CD8-positive, alpha-beta memory T cell (primary cell): ENCODE data around the gene SETD2. TPM values are rescaled to one million over a fixed set of nuclear protein-coding genes. Genes with fewer than 3 reads are reported as not detected.
"Not testable (repeated sequence)": the region's sequence is repeated elsewhere in the genome, so short reads cannot be mapped to it uniquely, and the experiment has no call there.

Experiments used
- CTCF ChIA-PET: fragments of 350-600 bp; sonication (Branson Sonifier 250); formaldehyde crosslinking; loops from one replicate; lab custom pipeline; 2021; ENCODE audit warnings: antibody characterized with exemption; lab: Charles Lee
- POLR2A ChIA-PET: fragments of 350-600 bp; sonication (Branson Sonifier 250); formaldehyde crosslinking; loops from one replicate; lab custom pipeline; 2021; ENCODE audit warnings: antibody characterized with exemption; lab: Charles Lee
- DNase-seq, 5 donors: peaks; one replicate each; pipeline versions ENCODE4 v3.0.0 to v3.0.0-alpha.2; 2020 to 2022; ENCODE audit warnings: mixed read lengths in 1 of 5
- H3K27ac ChIP-seq: one replicate; pipeline ENCODE4 v1.7.0; 2013; ENCODE audit warnings: low read depth, mild to moderate bottlenecking, low read length, moderate library complexity
- H3K27me3 ChIP-seq: 2 replicates; pipeline ENCODE4 v1.7.0; 2013; ENCODE audit warnings: low read length, mild to moderate bottlenecking; ENCODE audit not compliant: insufficient read depth, poor library complexity, severe bottlenecking
- H3K36me3 ChIP-seq: 2 replicates; pipeline ENCODE4 v1.7.0; 2013; ENCODE audit warnings: mild to moderate bottlenecking, low read length, moderate library complexity; ENCODE audit not compliant: insufficient read depth
- H3K4me1 ChIP-seq: 2 replicates; pipeline ENCODE4 v1.7.0; 2013; ENCODE audit warnings: mild to moderate bottlenecking, low read length, moderate library complexity; ENCODE audit not compliant: insufficient read depth
- H3K4me3 ChIP-seq: 2 replicates; pipeline ENCODE4 v1.7.0; 2013; ENCODE audit warnings: mild to moderate bottlenecking, low read length
- H3K9me3 ChIP-seq: 2 replicates; pipeline ENCODE4 v1.7.0; 2013; ENCODE audit warnings: mild to moderate bottlenecking, low read length
- H3K27ac Mint-ChIP-seq, 8 donors: one replicate each; pipeline ENCODE4 v1.8.0; 2020 to 2021; ENCODE audit warnings: mixed read lengths in 8 of 8, mild to moderate bottlenecking in 6 of 8, inconsistent platforms in 3 of 8, moderate library complexity in 3 of 8
- H3K27me3 Mint-ChIP-seq, 2 donors: one replicate each; pipeline ENCODE4 v1.8.0; 2020 to 2021; ENCODE audit warnings: mixed read lengths in 2 of 2, mild to moderate bottlenecking in 1 of 2, moderate library complexity in 1 of 2
- H3K36me3 Mint-ChIP-seq, 3 donors: one replicate each; pipeline ENCODE4 v1.8.0; 2020 to 2021; ENCODE audit warnings: mixed read lengths in 3 of 3, inconsistent platforms in 1 of 3, mild to moderate bottlenecking in 1 of 3
- H3K4me1 Mint-ChIP-seq, 3 donors: one replicate each; pipeline ENCODE4 v1.8.0; 2020 to 2021; ENCODE audit warnings: mixed read lengths in 3 of 3, inconsistent platforms in 1 of 3, mild to moderate bottlenecking in 1 of 3
- H3K4me3 Mint-ChIP-seq, 7 donors: one replicate each; pipeline ENCODE4 v1.8.0; 2020 to 2021; ENCODE audit warnings: mixed read lengths in 7 of 7, mild to moderate bottlenecking in 6 of 7, moderate library complexity in 4 of 7, inconsistent platforms in 2 of 7
- H3K9me3 Mint-ChIP-seq, 5 donors: one replicate each; pipeline ENCODE4 v1.8.0; 2020 to 2022; ENCODE audit warnings: mixed read lengths in 5 of 5, mild to moderate bottlenecking in 3 of 5, moderate library complexity in 2 of 5, inconsistent platforms in 1 of 5
- polyA plus RNA-seq: library from polyadenylated mRNA; unstranded; fragments of 300-500 nt; fragmentation: Illumina TruSeq; gene quantifications from one replicate; pipeline ENCODE4 v1.2.3, GENCODE V29; 2021
- total RNA-seq, 2 experiments: library from RNA; stranded (reverse); gene quantifications; one replicate each; pipeline ENCODE4 v1.2.3, GENCODE V29; 2021

The SETD2 gene
- 10 to 100 TPM; 32.4 to 32.8 TPM for total RNA-seq
- polyA plus RNA-seq, result 30.2 TPM

GRCh38 chr3:47164007-47164881, at the start of gene SETD2:
Gene SETD2, minus strand, starts transcription at chr3:47164113. Its CDS starts 189 bp downstream, at chr3:47163924.
- peaks cover 0 to 26% (median 1%) of the 10 kb centered on the region in 3 donors for H3K36me3 Mint-ChIP-seq

GRCh38 chr3:47210863-47211405, 47.0 kb upstream of the SETD2 start:
- Histone ChIP-seq H3K4me1 (no peaks in the 10 kb centered on the region), H3K4me3 (no peak overlapping the region), H3K36me3 (no peaks in the 10 kb centered on the region), H3K27me3 (no peaks in the 10 kb centered on the region), H3K27ac (no peak overlapping the region), H3K9me3 (no peaks in the 10 kb centered on the region)
- Mint-ChIP-seq H3K27me3 (no peaks in the 10 kb centered on the region), H3K4me1 (no peaks in the 10 kb centered on the region), H3K9me3 (no peaks in the 10 kb centered on the region), H3K36me3 (no peaks in the 10 kb centered on the region), H3K27ac (no peak overlapping the region), H3K4me3 (no peak overlapping the region)
- POLR2A ChIA-PET, result no interaction called here
- no peak for DNase-seq
- CTCF ChIA-PET, result no interaction called here

More at GRCh38 chr3:47164007-47164881, at the start of gene SETD2:
- peaks cover 0 to 2% of the 10 kb centered on the region in 2 donors for H3K27me3 Mint-ChIP-seq
- DNase-seq, result peak; percentile 80 to 91 (median 83)
- Histone ChIP-seq H3K4me1 (peaks cover 48% of the 10 kb centered on the region), H3K9me3 (no peaks in the 10 kb centered on the region), H3K36me3 (no peaks in the 10 kb centered on the region), H3K4me3 (peak within 1 kb of the TSS; percentile 95), H3K27ac (peak within 1 kb of the TSS; percentile 94), H3K27me3 (no peaks in the 10 kb centered on the region)
- CTCF ChIA-PET, result interaction anchor here (0.6 to 1.8 kb wide), 16 partner anchors 11 to 255 kb away, joined by 3 to 9 read pairs (median 4); no protein-coding TSS in a partner anchor
- POLR2A ChIA-PET, result interaction anchor here (0.5 to 2.5 kb wide), 20 partner anchors 12 to 658 kb away, joined by 3 to 16 read pairs (median 4); partner anchors contain the start of genes CCDC12, KIF9, KLHL18 and PTPN23
- peaks cover 44 to 57% (median 52%) of the 10 kb centered on the region in 3 donors for H3K4me1 Mint-ChIP-seq
- H3K4me3 Mint-ChIP-seq, result peak within 1 kb of the TSS; percentile 98 to 99 (median 99)
- peak within 1 kb of the TSS; percentile 98 to 100 (median 100) for H3K27ac Mint-ChIP-seq
- H3K9me3 Mint-ChIP-seq, result no peaks in the 10 kb centered on the region

GRCh38 chr3:47206022-47206421, 42.1 kb upstream of the SETD2 start:
- POLR2A ChIA-PET, CTCF ChIA-PET: not testable (repeated sequence)

GRCh38 chr3:47204875-47205274, 41.0 kb upstream of the SETD2 start:
- Mint-ChIP-seq H3K4me1 (no peaks in the 10 kb centered on the region), H3K27me3 (no peaks in the 10 kb centered on the region), H3K4me3 (no peak overlapping the region), H3K9me3 (no peaks in the 10 kb centered on the region), H3K27ac (no peak overlapping the region), H3K36me3 (no peaks in the 10 kb centered on the region)
- no peaks in the 10 kb centered on the region for H3K4me1 ChIP-seq
- H3K4me3 ChIP-seq, result no peak overlapping the region
- no peak overlapping the region for H3K27ac ChIP-seq
- no peaks in the 10 kb centered on the region for H3K9me3 ChIP-seq
- no peaks in the 10 kb centered on the region for H3K27me3 ChIP-seq
- no peaks in the 10 kb centered on the region for H3K36me3 ChIP-seq
- ChIA-PET CTCF (no interaction called here), POLR2A (no interaction called here)
- DNase-seq, result no peak

More at GRCh38 chr3:47206022-47206421, 42.1 kb upstream of the SETD2 start:
- H3K9me3 Mint-ChIP-seq, H3K4me3 Mint-ChIP-seq, H3K27me3 ChIP-seq, H3K36me3 Mint-ChIP-seq, H3K27ac ChIP-seq, H3K27me3 Mint-ChIP-seq, H3K9me3 ChIP-seq, H3K4me3 ChIP-seq, H3K27ac Mint-ChIP-seq, H3K4me1 Mint-ChIP-seq, DNase-seq, H3K4me1 ChIP-seq, H3K36me3 ChIP-seq: not testable (repeated sequence)

- no peaks in the 10 kb centered on the region for H3K4me1 Mint-ChIP-seq
- no peaks in the 10 kb centered on the region for H3K27me3 Mint-ChIP-seq
- no peak overlapping the region for H3K27ac Mint-ChIP-seq
- H3K4me1 ChIP-seq, result no peaks in the 10 kb centered on the region
- no peaks in the 10 kb centered on the region for H3K9me3 ChIP-seq
- H3K27me3 ChIP-seq, result no peaks in the 10 kb centered on the region
- DNase-seq, result no peak
- H3K4me3 ChIP-seq, result no peak overlapping the region
- ChIA-PET CTCF (interaction anchor here (1.6 kb wide), 1 partner anchor 47 kb away, joined by 3 read pairs; no protein-coding TSS in a partner anchor), POLR2A (no interaction called here)
- no peak overlapping the region for H3K4me3 Mint-ChIP-seq
- no peak overlapping the region for H3K27ac ChIP-seq
- no peaks in the 10 kb centered on the region for H3K9me3 Mint-ChIP-seq
- no peaks in the 10 kb centered on the region for H3K36me3 ChIP-seq
- H3K36me3 Mint-ChIP-seq, result no peaks in the 10 kb centered on the region
Measured at GRCh38 chr3:47202542-47202941, 38.6 kb upstream of the SETD2 start.

- Mint-ChIP-seq H3K9me3 (peaks cover 0 to 3% (median 0%) of the 10 kb centered on the region in 5 donors), H3K4me1 (no peaks in the 10 kb centered on the region), H3K27ac (peak overlapping the region in 1 of 8 donors; percentile 81), H3K36me3 (peaks cover 2 to 12% (median 4%) of the 10 kb centered on the region in 3 donors), H3K4me3 (no peak overlapping the region), H3K27me3 (no peaks in the 10 kb centered on the region)
- H3K4me3 ChIP-seq, result no peak overlapping the region
- no peak for DNase-seq
- POLR2A ChIA-PET, result no interaction called here
- no peaks in the 10 kb centered on the region for H3K27me3 ChIP-seq
- H3K36me3 ChIP-seq, result no peaks in the 10 kb centered on the region
- H3K27ac ChIP-seq, result no peak overlapping the region
- H3K4me1 ChIP-seq, result no peaks in the 10 kb centered on the region
- no peaks in the 10 kb centered on the region for H3K9me3 ChIP-seq
- CTCF ChIA-PET, result no interaction called here
Measured at GRCh38 chr3:47197287-47197686, 33.4 kb upstream of the SETD2 start.

- ChIA-PET CTCF (no interaction called here), POLR2A (no interaction called here)
- Mint-ChIP-seq H3K27ac (no peak overlapping the region), H3K27me3 (no peaks in the 10 kb centered on the region), H3K36me3 (peaks cover 2 to 12% (median 4%) of the 10 kb centered on the region in 3 donors), H3K4me1 (no peaks in the 10 kb centered on the region), H3K9me3 (peaks cover 0 to 3% (median 0%) of the 10 kb centered on the region in 5 donors), H3K4me3 (no peak overlapping the region)
- no peak overlapping the region for H3K27ac ChIP-seq
- no peaks in the 10 kb centered on the region for H3K36me3 ChIP-seq
- H3K4me1 ChIP-seq, result no peaks in the 10 kb centered on the region
- no peaks in the 10 kb centered on the region for H3K9me3 ChIP-seq
- no peak for DNase-seq
- no peaks in the 10 kb centered on the region for H3K27me3 ChIP-seq
- H3K4me3 ChIP-seq, result no peak overlapping the region
Measured at GRCh38 chr3:47194994-47195393, 31.1 kb upstream of the SETD2 start.
